ENCODE data around the gene FAM50B.
"Not testable (repeated sequence)": the region's sequence is repeated elsewhere in the genome, so short reads cannot be mapped to it uniquely, and the experiment has no call there.

Gene FAM50B

DNA sequence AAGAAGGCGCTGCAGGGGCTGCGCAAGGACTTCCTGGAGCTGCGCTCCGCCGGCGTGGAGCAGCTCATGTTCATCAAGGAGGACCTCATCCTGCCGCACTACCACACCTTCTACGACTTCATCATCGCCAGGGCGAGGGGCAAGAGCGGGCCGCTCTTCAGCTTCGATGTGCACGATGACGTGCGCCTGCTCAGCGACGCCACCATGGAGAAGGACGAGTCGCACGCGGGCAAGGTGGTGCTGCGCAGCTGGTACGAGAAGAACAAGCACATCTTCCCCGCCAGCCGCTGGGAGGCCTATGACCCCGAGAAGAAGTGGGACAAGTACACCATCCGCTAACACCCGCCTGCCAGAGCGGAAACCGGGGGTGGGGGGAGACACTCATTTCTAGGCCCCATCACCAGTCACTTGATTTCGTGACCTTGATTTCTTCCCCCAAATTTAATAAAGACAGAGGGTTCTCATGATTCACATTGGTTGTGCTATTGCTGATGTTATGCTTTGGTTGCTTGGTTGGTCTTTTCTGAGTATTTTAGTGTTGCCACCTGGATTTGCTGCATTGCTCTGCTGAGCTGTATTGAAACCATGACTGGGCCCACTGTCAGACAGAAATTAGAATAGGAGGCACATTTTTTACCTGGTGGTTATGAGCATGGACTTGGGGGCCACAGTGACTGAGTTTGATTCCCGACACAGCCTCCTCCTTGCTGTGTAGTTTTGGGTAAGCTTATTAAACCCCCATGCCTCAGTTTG is 1.5 kb downstream of the FAM50B start:
- no peak for DNase-seq

DNA sequence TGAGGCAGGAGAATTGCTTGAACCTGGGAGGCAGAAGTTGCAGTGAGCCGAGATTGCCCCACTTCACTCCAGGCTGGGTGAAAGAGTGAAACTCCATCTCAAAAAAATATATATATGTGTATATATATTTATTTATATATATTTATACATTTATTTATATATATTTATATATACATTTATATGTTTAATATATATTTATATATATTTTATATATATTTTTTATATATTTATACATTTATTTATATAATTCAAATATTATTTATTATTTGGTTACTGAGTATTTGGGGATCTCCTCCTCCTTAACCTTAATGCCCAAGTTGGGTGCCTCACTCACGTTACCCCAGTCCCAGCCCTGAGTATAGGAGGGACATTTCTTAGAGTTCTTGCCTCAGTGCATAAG is 2.7 kb downstream of the FAM50B start:
- DNase-seq = no peak

DNA sequence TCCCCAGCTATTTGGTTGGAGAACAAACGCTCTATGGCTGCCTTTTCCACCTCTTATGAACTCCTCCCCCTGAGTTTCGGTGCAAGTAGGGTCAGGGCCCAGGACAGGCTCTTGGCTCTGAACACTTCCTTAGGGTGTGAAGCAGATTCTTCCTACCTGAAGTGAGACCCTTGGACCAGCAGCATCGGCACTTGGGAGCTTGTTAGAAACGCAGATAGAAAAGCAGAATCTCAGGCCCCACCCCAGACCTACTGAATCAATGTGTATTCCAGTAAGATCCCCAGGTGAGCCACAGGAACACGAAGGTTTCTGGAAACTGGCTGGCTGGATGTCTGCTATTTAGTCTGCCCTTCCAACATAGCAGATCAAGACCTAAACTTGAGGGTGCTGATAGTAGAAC is 3.2 kb downstream of the FAM50B start:
- no peak for DNase-seq

DNA sequence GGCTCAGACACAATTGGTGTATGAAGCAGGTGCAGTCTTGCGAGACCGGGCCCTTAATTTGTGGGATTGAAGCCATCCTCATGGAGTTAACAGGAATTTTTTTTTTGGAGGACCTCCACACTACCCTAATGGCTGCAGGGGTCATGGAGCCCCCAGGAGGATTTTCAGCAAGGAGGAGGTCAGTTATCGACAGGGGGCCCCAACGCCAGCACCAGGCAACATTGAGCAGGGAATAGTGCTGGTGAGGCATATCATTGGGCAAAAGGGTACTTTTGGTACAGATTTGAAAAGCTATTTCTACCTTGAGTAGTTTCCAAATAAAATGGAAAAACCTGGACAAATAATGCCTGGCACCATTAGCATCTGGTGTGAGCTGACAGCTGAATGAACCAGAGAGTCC is 6.7 kb downstream of the FAM50B start:
- DNase-seq = no peak

DNA sequence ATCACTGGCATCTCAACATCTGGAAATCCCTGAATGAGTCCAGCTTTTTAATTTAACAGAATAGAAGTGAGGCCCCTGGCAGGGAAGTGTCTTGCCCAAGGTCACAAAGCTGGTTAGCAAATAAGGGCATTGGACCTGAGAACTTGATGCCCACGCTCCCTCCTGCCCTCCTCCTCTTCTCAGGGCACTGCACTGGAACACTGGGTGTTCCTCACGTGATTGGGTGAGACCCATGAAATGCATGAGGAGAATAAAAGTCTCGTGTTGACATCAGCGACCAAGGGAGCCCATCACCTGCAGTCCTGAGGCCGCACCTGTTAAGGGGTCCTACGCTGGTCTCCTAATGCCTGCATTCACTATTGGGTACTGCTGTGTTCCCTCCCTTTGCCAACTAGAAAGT is 7.4 kb downstream of the FAM50B start:
- no peak for DNase-seq

DNA sequence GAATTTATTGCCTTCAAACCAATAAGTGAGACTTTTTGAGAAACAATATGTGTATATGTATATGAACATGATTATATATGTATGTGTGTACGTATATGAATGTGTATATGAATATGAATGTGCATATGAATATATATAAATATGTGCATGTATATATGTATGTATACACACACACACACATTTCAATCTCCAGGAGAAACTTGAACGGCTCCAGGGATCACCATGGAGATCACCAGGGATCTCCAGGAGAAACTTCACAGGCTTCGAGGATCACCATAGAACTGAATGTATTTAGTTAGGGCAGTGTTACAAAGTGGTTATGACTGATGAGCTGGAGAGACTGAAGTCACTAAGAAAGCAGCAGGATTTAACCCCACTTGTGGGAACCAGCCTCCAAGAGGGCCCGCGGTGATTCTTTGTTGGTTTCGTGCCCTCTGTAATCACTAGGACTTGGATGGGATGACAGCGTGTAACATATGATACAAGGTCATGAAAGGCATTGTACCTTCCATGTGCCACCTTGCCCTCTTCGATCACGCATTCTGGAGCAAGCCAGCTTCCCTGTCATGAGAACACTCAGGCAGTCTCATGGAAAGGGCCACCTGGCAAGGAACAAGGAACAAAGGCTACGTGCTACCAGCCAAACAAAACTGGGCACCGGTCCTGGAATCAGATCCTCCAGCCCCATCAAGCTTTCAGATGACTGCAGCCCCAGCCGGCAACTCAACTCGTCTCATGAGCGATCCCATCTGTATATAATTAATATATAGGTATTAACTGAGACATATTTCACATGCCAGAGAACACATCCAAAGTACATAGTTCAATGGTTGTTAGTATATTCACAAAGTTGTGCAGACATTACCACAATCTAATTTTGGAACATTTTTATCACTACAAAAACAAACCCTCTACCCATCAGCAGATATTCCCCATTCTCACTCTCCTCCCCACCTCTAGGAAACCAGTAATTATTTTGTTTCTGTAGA is 8.6 kb downstream of the FAM50B start:
- DNase-seq = no peak

DNA sequence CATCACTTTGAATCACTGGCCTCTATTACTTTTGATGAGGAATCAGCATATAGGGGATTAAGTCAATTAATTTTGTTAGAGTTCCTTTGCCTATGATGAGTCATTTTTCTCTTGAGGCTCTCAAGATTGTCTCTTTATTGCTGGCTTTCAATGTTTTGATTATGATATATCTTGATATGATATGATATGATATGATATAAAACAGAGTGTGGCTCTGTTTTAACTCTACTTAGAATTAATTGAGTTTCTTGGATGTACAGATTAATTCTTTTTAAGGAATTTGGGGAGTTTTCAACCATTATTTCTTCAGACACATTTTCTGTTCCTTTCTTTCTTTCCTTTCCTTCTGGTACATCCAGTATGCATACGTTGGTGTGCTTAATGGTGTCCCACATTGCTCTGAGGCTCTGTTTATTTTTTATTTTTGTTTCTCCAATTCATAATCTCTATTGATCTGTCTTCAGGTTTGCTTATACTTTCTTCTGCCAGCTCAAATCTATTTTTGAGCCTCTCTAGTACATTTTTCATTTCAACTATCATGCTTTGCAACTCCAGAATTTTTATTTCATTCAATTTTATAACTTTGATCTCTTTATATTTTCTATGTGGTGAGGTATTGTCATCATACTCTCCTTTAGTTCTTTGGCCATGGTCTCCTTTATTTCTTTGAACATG is 10.8 kb downstream of the FAM50B start:
- no peak for DNase-seq

DNA sequence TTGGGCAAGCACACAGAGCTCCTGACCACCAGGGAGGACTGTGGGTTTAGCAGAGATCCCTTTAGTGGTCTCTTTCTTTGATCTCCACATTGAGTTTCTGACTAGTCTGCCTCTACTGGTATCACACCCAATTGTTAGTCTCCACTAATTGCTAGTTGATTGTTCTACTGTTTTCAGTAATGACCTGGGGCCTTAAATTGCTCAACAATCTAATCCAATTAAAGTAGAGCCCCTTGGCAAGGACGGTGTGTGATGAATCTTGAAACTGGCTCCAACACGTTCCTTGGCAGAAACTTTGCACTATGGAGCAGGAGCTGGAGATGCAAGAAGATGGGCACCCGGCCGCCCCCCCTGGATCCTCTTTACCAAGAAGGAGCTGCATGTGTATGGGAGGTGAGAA is 12.3 kb downstream of the FAM50B start:
- DNase-seq = no peak

DNA sequence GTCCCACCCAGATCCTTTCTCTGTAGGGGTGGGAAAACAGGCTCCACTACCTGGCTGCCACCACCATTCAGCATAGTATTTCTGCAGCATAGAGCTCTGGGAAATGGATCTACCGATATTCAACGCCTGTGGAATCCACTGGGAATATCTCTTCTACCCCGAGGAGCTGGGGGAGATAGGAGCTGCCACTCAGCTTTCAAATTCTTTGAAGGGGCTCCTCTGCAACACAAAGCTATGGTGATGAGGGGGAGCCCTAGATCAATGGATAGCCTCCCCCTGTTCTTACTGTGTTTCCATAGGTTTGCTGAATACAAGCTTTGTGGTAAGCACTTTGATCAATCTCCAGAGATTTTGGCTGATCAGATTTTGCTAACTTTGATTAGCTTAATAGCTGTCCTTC is 12.9 kb downstream of the FAM50B start:
- no peak for DNase-seq

DNA sequence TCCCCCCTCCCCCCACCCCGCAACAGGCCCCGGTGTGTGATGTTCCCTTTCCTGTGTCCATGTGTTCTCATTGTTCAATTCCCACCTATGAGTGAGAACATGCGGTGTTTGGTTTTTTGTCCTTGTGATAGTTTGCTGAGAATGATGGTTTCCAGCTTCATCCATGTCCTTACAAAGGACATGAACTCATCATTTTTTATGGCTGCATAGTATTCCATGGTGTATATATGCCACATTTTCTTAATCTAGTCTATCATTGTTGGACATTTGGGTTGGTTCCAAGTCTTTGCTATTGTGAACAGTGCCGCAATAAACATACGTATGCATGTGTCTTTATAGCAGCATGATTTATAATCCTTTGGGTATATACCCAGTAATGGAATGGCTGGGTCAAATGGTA is 14.1 kb downstream of the FAM50B start:
- not testable (repeated sequence) for DNase-seq

DNA sequence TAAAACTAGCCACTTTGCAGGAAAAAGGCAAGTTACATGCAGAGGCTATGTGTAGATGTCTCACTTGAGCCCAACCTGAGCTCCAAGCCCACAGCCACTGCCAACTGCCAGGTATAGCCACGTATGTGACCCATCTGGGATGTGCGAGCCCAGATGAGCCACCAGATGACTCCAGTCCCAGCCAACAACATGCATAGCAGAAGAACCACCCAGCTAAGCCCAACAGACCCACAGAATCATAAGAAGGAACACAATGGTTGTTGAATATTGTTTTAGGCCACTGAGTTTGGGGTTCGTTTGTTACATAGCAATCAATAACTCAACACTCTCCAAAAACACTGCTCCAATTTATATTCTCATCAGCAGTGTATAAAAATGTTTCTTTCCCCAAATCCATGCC is 16.3 kb downstream of the FAM50B start:
- no peak for DNase-seq

DNA sequence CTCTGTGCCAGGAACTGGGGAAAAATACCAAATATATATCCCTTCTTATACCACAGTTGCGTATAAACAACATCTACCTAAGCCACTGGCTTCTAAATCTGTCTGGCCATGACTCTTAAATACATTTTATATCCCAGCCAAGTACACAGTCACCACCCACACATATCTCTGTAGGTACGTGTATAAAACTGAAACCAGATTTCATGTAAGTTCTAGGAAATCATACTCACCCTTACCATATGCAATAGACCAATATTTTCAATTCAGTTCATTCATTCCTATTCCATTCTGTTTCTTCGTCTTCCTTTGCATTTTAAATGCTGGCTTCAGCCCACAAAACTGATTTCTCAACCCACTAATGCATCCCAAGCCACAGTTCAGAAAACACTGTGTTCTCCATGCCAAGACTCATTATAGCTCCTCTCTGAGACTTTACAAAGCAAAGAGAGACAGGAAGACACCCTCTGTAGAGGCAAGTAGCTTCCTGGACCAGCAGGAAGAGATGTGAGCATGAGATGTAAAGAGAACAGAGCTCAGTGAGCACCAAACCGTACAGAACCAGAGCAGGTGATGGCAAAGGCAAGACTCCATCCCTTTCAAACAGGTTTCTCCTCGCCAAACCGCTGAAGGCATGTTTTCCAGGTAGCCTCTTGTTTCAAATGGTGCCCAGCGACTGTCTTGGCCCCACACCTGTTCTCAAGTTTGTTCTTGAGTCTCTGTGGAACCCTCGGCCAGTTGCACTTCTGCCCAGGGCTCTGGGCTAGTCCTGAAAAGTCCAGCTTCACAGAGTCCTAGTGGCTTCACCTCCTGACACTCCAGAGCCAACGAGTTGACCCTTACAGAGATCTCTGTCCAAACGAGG is 18.7 kb downstream of the FAM50B start:
- no peak for DNase-seq

DNA sequence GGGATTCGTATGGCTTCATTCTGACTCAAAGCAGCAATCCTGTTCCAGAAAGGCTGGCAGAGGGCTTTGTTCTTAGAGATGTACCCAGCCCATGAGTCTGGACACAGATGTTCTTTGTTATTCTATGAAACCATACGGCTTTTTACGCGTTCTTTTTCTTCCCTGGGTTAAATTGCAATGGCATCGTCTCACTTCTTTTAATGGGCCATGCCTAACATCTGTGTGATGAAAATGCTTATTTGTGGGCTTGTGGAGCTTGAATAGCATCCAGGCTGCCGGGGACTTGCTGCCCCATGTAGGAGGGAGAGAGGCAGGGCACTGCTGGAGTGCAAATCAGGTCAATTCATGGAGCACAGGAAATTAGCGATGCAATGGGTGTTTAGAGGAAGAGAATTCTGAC is 19.4 kb downstream of the FAM50B start:
- DNase-seq = no peak

DNA sequence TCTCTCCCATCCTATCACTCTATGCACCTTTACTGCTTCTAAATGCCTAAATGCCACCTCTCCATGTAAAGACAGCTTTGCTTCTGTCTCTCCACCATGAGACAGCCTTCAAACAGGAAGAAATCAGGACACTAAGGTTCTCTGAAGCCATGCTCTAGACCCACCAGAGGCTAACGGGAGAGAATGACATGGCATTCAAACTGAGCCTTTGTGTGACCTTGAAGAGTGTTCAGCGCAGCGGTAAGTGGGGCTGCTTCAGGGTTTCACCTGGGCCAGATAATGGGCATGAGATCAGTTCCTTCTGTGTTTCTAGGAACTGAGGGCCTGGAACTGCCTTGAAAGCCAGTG is 20.1 kb downstream of the FAM50B start:
- DNase-seq = no peak

DNA sequence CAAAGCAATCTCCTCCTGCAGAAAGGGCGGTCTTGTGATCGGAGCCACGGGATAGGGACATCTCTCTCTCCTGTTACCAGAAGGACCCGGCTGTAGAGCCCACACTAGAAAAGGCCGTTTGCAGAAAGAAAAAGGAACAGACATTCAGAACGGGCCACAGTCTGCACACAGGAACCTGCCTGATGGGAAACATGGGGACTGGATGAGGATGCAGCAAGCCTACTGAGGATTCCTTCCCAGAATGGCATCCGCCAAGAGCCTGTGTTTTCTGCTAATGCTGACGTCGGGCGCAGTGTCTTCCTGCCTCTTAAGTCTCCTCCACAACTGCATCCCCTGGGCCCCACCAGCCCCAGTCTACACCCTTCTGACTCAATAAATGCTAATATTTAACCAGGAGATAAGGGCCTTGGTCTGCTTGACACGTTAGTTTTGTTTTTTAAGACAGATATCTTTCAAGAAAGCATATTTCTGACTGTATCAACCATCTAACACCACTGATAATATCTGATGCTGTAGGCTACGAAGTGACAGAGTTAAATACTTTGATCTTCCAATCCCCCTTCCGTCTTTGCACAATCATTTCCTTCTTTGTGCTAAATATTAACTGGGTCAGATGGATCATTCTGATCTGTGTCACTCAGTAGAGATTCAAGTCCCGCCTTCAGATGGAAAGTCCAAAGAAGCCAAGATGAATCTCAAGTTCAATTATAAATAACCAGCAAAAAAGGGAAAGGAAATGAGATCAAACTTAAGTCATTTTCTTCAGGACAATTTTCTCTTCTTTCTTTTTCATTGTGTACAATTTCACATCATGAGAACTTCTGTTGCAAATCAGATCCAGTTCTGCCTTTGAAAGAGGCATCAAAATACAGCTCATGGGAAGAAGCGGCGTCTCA is 20.7 kb downstream of the FAM50B start:
- no peak for DNase-seq

DNA sequence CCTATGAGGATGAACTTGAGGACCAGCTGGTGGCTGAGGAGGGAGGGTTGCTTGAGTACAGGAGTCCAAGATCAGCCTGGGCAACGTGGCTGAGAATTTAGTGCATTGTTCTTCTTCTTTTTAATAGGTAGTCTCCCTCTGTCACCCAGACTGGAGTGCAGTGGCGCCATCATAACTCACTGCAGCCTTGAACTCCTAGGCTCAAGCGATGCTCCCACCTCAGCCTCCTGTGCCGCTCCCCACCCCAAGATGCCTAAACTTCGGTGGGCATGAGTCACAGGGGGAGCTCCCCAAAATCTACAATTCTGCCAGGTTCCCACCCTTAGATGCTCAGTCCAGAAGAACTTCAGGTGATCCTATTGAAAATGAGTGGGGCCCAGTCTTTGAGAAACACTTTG is 21.4 kb downstream of the FAM50B start:
- DNase-seq = no peak

DNA sequence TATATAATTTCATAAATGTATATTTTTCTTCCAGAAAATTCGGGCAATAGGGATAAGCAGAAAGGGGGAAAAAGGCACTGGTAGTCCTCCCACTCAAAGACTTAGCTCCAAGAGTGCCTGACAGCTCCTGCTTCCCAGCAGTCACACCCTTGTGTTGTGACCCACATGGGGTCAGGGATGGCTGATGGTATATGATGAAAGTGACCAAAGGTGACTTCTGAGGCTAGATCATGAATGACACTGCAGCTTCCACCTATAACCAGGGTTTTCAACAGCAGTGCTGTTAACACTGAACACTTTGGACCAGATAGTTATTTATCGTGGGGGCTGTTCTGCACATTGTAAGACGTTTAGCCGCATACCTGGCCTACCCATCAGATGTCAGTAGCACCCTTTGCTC is 22.3 kb downstream of the FAM50B start:
- DNase-seq = no peak

DNA sequence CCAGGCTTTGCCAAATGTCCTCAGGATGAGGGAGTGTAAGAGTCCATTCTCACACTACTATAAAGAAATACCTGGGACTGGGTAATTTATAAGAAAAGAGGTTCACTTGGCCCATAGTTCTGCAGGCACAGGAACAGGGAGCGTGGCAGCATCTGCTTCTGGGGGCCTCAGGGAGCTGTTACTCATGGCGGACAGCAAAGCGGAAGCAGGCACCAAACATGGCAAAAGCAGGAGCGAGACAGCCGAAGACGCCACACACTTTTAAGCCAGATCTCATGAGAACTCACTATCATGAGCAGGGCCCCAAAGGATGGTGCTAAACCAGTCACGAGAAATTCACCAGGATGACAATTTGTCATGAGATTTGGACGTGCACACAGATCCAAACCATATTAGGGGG is 22.8 kb downstream of the FAM50B start:
- no peak for DNase-seq

DNA sequence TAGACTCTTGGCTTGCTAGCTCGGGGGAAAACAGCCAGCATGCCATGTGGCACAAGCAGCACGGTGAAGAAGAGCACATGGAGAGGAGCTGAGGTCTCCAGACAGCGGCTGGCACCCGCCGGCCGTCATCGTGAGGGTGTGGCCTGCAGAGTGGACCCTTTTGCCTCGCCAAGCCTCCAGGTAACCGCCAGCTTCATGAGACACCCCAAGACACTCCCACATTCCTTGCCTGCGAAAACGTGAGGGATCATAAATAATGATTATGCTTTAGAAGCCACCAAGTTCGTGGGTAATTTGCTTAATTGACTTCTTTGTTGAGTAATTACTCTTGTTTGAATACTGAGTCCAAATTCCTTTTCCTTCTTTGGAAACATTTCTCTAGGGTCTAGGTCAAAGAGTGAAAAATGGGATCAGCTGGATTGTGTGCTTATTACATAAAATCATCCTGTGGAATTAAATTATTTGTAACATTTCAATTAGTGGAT is 23.2 kb downstream of the FAM50B start:
- DNase-seq = no peak

DNA sequence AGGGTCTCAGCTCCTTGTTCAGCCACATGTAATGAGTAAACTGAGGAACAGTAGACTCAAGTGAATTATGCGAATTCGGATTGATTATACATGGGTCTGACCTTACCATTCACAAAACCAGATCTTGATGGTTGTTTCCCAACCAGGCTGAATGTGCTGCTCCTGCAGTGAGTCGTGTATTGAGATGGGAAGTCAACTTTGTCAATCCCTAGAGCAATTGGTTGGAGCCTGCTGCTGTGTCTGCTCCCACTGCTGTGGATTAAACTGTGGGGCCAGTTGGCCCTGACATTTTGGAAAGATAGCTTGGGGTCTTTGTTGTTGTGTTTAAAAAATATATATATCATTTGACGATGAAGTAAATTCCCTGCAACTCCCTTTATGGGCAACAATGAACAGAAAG is 23.9 kb downstream of the FAM50B start:
- DNase-seq = no peak

DNA sequence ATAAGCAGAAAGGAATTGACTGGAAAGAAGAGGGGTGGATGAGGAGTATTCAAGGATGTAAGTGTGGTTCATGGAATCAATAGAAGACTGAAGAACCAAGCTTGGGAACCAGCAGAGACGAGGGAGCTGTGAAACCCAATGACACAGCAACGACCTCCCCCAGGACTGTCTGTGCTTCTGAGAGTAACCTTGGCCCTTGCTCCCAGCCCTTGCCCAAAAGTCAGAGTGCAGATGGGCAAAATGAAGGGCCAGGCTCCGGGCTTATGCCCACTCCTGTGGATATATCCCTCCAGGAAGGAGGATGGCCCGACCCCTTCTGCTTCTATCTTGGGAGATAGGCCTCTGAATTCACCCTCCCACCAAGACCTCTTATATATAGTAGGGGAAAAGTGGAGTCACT is 24.9 kb downstream of the FAM50B start:
- no peak for DNase-seq

DNA sequence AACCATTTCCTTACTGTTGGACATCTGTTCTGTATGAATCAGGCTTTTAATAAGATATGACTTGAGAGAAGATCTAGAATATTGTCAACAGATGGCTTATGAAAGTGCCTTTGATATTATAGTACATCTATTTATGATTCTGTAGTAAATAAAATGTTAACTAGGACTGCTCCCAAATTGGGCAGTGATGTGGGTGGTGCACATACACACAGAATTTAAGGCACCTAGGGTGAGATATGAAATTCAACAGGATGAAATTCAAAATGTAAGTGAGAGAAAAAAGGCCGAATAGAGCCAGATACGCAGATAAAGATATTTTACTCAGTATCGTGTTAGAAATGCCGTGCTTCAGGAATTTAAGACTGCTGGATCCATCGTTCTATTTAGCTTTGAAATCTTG is 26.3 kb downstream of the FAM50B start:
- no peak for DNase-seq
